Esophagus (tissue), 2 donors: ENCODE data around the gene UBE2I. TPM values are rescaled to one million over a fixed set of nuclear protein-coding genes. Genes with fewer than 3 reads are reported as not detected.

ENCODE experiments used
- H3K27ac ChIP-seq, 2 donors: one replicate each; pipeline ENCODE4 v1.5.1; 2013; ENCODE audit warnings: low read depth in 2 of 2, mild to moderate bottlenecking in 2 of 2, inconsistent platforms in 1 of 2, low read length in 1 of 2, moderate library complexity in 1 of 2
- H3K27me3 ChIP-seq, 2 donors: one replicate each; pipeline ENCODE4 v1.6.1; 2013; ENCODE audit warnings: low read length in 2 of 2, control low read depth in 1 of 2, mild to moderate bottlenecking in 1 of 2; ENCODE audit not compliant: insufficient read depth in 2 of 2, control insufficient read depth in 1 of 2
- H3K36me3 ChIP-seq, 2 donors: one replicate each; pipeline ENCODE4 v1.6.1; 2013; ENCODE audit warnings: low read length in 1 of 2; ENCODE audit not compliant: control insufficient read depth in 2 of 2, insufficient read depth in 2 of 2
- H3K4me1 ChIP-seq, 2 donors: one replicate each; pipeline ENCODE4 v1.6.1; 2013; ENCODE audit warnings: low read length in 1 of 2; ENCODE audit not compliant: control insufficient read depth in 2 of 2, insufficient read depth in 2 of 2
- H3K4me3 ChIP-seq, 2 donors: one replicate each; pipeline ENCODE4 v1.5.1; 2013; ENCODE audit warnings: low read length in 2 of 2, mild to moderate bottlenecking in 2 of 2, low read depth in 1 of 2, moderate library complexity in 1 of 2
- H3K9me3 ChIP-seq, 2 donors: one replicate each; pipeline ENCODE4 v1.6.1; 2013; ENCODE audit warnings: mild to moderate bottlenecking in 2 of 2, low read depth in 1 of 2, low read length in 1 of 2, moderate library complexity in 1 of 2; ENCODE audit not compliant: control insufficient read depth in 2 of 2, insufficient read depth in 1 of 2
- WGBS, 2 donors: extraction: QIAGEN DNeasy Blood & Tissue Kit; methylation state at CpG; one replicate each; pipeline ENCODE4 v1.1.7; 2013; 5-methylcytosine and 5-hydroxymethylcytosine counted together
- polyA plus RNA-seq, 2 donors: library from polyadenylated mRNA; stranded (reverse); fragments of 200-250 nt; gene quantifications; one replicate each; pipeline ENCODE4 v1.2.3, GENCODE V29; 2013
- donor health status: healthy with polysubstance abuse.
- donor health status: Bipolar disorder and iron deficiency.

The UBE2I gene
- 10 to 100 TPM; 35.4 to 56.9 TPM for polyA plus RNA-seq

DNA sequence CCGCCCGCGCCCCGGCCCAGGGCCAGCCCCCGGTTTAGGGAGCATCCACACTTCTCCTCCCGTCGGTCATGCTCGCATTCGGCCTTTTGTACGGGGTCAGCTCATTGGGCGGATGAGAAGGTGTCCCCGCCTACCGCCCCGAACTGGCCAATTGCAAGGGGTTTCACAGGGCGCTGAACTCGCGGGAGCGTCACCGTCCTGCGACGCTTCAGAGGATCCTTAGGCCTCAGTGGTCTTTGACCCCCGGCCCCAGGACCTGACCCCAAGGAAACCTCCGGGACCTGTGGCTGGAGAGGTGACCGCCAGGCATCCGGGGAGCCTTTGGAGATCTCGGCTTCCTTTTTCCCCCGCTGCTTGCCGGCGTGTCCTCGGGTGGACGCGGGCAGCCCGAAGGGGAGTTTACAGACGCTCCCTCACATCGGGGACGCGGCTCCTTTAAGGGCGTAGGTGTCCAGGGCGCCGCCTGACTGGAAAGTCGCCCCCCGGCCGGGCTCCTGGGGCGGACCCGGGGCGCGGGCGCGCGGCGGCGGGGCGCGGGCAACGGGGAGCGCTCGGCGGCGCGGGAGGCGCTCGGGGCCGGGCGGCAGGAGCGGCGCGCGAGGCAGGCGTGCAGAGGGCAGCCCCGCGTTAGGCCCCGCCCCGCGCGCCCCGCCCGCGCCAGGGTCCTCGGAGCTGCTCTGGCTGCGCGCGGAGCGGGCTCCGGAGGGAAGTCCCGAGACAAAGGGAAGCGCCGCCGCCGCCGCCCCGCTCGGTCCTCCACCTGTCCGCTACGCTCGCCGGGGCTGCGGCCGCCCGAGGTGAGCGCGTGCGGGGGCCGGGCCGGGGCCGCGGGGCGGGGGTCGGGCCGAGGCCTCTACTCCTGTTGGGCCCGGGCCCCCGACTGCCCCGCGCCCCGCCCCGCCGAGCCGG, at the start of gene UBE2I:
UBE2I (plus strand) TSS at position 660 of the 909 bp plus-strand sequence. CDS start 4,395 bp downstream, outside the sequence.
- Histone ChIP-seq H3K9me3 (no peaks in the 10 kb centered on the region), H3K27ac (peak within 1 kb of the TSS; percentile 89 to 97), H3K36me3 (peaks cover 6 to 19% of the 10 kb centered on the region in 2 donors), H3K4me3 (peak within 1 kb of the TSS; percentile 70 to 88), H3K4me1 (peaks cover 12 to 21% of the 10 kb centered on the region in 2 donors), H3K27me3 (no peaks in the 10 kb centered on the region)
- WGBS, 2 donors, result 1% methylated on average over 72 to 117 of the region's 117 CpGs

DNA sequence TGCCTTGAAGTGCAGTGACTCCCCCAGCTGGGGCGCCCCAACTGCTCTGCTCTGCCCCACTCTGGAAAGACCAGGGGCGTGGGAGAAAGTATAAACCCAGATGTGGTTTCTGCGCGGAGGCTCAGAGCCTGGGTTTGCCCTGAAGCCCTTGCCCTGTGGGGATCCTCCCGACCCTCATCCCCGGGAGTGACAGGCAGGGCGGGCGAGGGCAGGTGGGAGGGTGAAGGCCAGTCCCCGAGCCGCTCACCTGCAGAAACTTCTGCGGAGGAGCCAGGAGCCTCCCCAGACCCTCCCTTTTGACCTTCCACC, 49.7 kb upstream of the UBE2I start:
- Histone ChIP-seq H3K36me3 (no peaks in the 10 kb centered on the region), H3K4me1 (peaks cover 2 to 8% of the 10 kb centered on the region in 2 donors), H3K9me3 (peaks cover 0 to under 1% of the 10 kb centered on the region in 2 donors), H3K4me3 (no peak overlapping the region), H3K27ac (no peak overlapping the region), H3K27me3 (peaks cover 0 to 5% of the 10 kb centered on the region in 2 donors)
- 23 to 33% methylated on average over 10 to 11 of the region's 11 CpGs for WGBS, 2 donors

DNA sequence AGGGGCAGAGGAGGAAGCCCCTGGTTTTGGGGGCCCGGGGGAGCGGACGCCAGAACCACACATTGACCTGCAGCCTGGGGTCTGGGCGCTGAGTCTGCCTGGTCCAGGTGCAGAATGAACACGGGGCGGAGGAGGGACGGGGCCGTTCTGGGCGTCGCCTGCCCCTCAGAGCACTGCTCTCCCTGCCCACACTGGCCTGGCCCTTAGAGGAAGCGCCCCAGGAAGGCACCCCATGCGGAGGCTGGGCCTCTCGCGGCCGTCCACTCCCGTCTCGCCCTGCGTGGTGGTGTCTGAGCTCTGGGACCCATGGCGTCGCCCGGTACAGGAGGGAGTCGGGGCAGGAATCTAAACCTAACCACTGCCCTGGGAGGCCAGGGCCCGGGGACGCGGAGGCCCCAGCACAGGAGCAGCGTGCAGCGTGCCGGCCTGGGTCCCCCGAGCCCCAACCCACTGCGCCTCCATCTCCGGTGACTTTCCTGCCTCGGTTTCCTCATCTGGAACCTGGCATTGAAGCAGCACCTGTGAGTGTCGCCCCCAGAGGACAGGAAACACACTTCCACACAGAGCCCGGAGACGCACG, 49.2 kb upstream of the UBE2I start:
- Histone ChIP-seq H3K9me3 (peaks cover 0 to 4% of the 10 kb centered on the region in 2 donors), H3K4me3 (no peak overlapping the region), H3K27ac (no peak overlapping the region), H3K36me3 (no peaks in the 10 kb centered on the region), H3K27me3 (peaks cover 0 to 5% of the 10 kb centered on the region in 2 donors), H3K4me1 (peaks cover 2 to 8% of the 10 kb centered on the region in 2 donors)
- 68 to 72% methylated on average over 36 of the region's 36 CpGs for WGBS, 2 donors

DNA sequence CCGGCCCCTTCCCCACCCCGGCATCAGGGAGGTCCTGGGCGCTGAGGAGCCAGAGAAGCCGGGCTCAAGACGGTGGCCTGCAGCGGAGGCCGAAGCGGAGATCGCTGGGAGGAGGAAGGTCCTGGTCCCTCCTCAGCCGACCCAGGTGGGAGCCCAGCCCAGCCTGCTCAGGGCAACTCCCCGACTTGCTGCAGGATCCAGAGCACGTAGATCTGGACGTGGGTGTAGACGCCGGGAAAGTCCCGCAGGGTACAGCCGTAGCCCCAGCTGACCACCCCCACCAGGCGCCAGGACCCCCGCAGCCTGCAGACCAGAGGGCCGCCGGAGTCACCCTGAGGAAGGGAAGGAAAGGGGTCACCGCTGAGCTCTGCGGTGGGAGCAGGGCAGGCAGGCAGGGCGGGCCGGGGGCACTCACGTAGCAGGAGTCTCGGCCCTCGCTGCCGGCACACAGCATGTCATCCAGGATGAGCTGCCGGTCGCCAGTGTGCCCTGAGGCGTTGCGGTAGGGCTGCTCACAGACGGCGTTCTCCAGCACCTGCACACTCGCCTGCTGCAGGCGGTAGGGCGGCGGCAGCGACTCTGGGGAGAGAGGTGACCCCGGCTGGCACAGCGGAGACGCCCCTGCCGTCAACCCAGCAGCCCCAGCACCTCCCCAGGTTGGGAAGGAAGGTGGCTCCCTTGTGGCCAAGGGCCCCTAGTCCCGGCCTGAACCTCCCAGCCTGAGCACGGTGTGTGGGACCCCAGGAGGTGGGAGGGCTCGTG, 48.1 kb upstream of the UBE2I start:
- WGBS, 2 donors, result 9 to 12% methylated on average over 46 to 47 of the region's 47 CpGs
- no peak overlapping the region for H3K4me3 ChIP-seq
- H3K4me1 ChIP-seq, result peaks cover 2 to 8% of the 10 kb centered on the region in 2 donors
- peaks cover 0 to 4% of the 10 kb centered on the region in 2 donors for H3K9me3 ChIP-seq
- H3K27ac ChIP-seq, result no peak overlapping the region
- no peaks in the 10 kb centered on the region for H3K36me3 ChIP-seq
- H3K27me3 ChIP-seq, result peaks cover 0 to 5% of the 10 kb centered on the region in 2 donors

DNA sequence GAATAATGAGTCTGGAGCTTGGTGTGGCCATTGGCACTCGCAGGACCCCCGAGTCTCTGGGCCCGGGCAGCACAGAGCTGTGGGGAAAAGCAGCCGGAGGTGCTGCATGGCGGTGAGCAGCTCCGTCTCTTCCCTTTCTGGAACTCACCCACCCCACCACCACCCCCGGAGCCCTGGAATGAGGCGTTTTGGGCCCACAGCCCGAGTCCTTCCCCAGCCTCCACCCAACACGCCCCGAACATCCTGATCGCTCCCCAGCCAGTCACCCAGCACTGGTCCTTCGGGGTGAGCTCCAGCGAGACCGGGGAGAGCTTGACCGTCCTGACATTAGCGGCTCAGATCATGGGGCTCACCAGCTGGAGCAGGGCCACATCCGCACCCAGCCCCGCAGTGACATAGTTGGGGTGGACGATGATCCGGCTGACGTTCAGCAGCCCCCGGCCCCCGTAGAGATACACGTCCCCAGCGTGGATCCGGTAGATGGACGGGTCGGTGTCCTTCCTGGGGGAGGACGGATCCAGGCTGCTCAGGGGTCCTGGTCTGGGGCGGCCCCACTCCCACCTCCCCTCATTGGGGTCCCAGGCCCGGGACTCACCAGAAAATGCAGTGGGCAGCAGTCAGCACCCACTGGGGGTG, 47.1 kb upstream of the UBE2I start:
- Histone ChIP-seq H3K27me3 (peaks cover 0 to 5% of the 10 kb centered on the region in 2 donors), H3K4me3 (no peak overlapping the region), H3K27ac (no peak overlapping the region), H3K9me3 (peaks cover 0 to 4% of the 10 kb centered on the region in 2 donors), H3K36me3 (no peaks in the 10 kb centered on the region), H3K4me1 (peaks cover 2 to 8% of the 10 kb centered on the region in 2 donors)
- 81 to 86% methylated on average over 32 of the region's 32 CpGs for WGBS, 2 donors

DNA sequence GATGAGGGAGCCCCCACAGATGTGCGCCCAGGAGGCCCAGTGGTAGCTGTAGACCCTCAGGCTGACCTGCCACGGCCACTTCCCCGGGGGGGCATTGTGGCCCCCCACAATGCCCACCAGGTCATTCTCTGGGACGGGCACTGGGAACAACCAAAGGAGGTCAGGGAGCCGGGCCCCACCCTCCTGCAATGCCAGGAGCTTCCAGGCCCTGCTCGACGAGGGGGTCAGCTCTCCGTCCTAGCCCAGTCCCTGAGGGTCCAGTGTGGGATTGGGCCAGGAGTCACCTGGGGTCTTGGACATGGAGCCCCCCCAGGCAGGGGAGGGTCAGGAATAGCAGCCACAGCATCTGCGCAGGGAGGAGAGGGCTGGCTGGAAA, 46.6 kb upstream of the UBE2I start:
- 79 to 82% methylated on average over 9 of the region's 9 CpGs for WGBS, 2 donors

DNA sequence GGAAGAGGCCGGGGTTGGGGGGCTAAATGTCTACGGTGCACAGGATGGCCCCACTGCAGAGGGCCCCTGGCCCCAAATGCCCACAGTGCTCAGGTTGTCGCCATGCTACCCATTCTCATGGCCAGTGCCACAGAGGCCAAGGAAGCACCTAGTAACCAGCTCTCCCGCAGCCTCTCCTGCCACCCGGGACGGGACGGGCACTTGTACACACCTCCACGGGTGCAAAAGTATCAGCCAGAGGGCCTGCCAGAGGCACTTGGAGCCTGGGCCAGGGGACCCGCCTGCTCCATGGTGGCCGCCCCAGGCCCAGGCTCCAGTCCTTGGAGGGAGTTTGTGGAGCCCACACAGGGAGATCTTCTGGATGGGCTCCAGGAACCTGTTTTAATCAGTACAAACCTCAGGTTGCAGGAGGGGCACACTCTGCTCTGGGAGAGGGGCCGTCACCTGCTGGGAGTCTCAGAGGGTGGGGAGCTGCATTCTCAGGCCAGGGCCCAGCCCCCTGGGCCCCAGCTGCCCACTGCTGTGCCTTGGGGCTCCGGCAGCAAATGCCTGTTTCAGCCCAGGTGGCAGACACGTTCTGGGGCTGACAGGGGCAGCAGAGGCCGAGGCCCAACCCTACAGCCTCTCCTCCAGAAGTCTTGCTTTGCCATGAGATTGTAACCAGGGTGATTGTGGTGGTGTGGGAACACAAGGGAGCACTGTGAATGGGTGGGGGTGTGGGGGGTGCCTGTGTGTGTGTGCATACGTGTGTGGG, 45.7 kb upstream of the UBE2I start:
- Histone ChIP-seq H3K27me3 (peaks cover 0 to 5% of the 10 kb centered on the region in 2 donors), H3K36me3 (no peaks in the 10 kb centered on the region), H3K27ac (no peak overlapping the region), H3K9me3 (peaks cover 0 to 4% of the 10 kb centered on the region in 2 donors), H3K4me1 (peaks cover 0 to 7% of the 10 kb centered on the region in 2 donors), H3K4me3 (no peak overlapping the region)
- WGBS, 2 donors, result 64 to 70% methylated on average over 15 of the region's 15 CpGs

More for the DNA sequence above, 46.6 kb upstream of the UBE2I start:
- peaks cover 0 to 5% of the 10 kb centered on the region in 2 donors for H3K27me3 ChIP-seq
- peaks cover 2 to 8% of the 10 kb centered on the region in 2 donors for H3K4me1 ChIP-seq
- no peaks in the 10 kb centered on the region for H3K36me3 ChIP-seq
- no peak overlapping the region for H3K4me3 ChIP-seq
- peaks cover 0 to 4% of the 10 kb centered on the region in 2 donors for H3K9me3 ChIP-seq
- H3K27ac ChIP-seq, result no peak overlapping the region

DNA sequence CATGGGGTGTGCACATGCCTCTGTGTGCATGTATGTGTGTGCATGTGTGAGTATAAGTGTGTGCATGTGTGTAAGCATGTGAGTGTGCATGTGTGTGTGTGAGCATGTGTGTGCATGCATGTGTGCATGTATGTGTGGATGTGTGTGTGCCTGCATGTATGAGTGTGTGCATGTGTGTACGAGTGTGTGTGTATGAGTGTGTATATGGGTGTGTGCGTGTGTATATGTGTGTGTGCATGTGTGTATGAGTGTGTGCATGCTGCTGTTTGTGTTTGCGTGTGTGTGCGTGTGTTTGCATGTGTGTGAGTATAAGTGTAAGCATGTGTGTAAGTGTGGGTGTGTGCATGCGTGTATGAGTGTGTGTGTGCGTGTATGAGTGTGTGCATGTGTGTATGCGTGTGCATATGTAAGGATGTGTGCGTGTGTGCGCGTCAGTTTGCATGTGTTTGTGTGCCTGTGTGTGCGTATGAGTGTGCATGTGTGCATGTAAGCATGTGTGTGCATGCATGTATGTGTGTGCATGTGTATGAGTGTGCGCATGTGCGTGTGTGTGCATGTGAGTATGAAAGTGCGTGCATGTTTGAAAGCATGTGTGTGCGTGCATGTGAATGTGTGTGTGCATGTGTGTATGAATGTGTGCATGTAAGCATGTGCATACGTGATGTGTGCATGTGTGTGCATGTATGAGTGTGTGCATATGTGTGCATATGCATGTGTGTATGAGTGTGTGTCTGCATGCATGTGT, 44.9 kb upstream of the UBE2I start:
- 98% methylated on average over 16 of the region's 16 CpGs for WGBS, 2 donors

More for the DNA sequence above, 44.9 kb upstream of the UBE2I start:
- H3K4me1 ChIP-seq, result peaks cover 0 to 2% of the 10 kb centered on the region in 2 donors
- no peak overlapping the region for H3K4me3 ChIP-seq
- H3K9me3 ChIP-seq, result peaks cover 0 to 4% of the 10 kb centered on the region in 2 donors
- H3K27me3 ChIP-seq, result peaks cover 0 to 5% of the 10 kb centered on the region in 2 donors
- no peaks in the 10 kb centered on the region for H3K36me3 ChIP-seq
- no peak overlapping the region for H3K27ac ChIP-seq
